Kidney (tissue), 14 donors: ENCODE measurements around the gene DCTN5. TPM values are rescaled to one million over a fixed set of nuclear protein-coding genes. Genes with fewer than 3 reads are reported as not detected.

Experiments
- DNase-seq, 5 donors: peaks; one replicate each; pipeline ENCODE4 v3.0.0-alpha.2; 2013 to 2020
- FAIRE-seq: peaks from 2 replicates; lab custom pipeline; 2012; peaks lifted over from hg19 to GRCh38; lab: Jason Lieb, UNC
- H3K27ac ChIP-seq, 2 donors: one replicate each; pipeline ENCODE4 v1.7.0; 2013; ENCODE audit warnings: low read depth in 2 of 2, low read length in 2 of 2, inconsistent platforms in 1 of 2
- H3K27me3 ChIP-seq: one replicate; pipeline ENCODE4 v1.7.1; 2013; ENCODE audit warnings: low read length, inconsistent platforms; ENCODE audit not compliant: control insufficient read depth, insufficient read depth
- H3K36me3 ChIP-seq, 3 donors: one replicate each; pipeline versions ENCODE4 v1.7.0 to v1.7.1; 2013; ENCODE audit warnings: low read length in 3 of 3, control low read depth in 1 of 3, inconsistent platforms in 1 of 3; ENCODE audit not compliant: insufficient read depth in 3 of 3, control insufficient read depth in 2 of 3
- H3K4me1 ChIP-seq, 3 donors: one replicate each; pipeline versions ENCODE4 v1.7.0 to v1.7.1; 2013; ENCODE audit warnings: low read length in 3 of 3, inconsistent platforms in 1 of 3, low read depth in 1 of 3; ENCODE audit not compliant: control insufficient read depth in 2 of 3, insufficient read depth in 2 of 3
- H3K4me3 ChIP-seq, 3 donors: one replicate each; pipeline versions ENCODE4 v1.7.0 to v1.8.1; 2013; ENCODE audit warnings: low read length in 3 of 3, control low read depth in 1 of 3, inconsistent platforms in 1 of 3
- H3K9ac ChIP-seq, 3 donors: one replicate each; pipeline versions ENCODE4 v1.7.0 to v1.7.1; 2013; ENCODE audit warnings: low read length in 3 of 3, control low read depth in 1 of 3, inconsistent platforms in 1 of 3
- H3K9me3 ChIP-seq, 3 donors: one replicate each; pipeline versions ENCODE4 v1.7.0 to v1.7.1; 2013; ENCODE audit warnings: low read length in 3 of 3, control low read depth in 1 of 3, inconsistent platforms in 1 of 3; ENCODE audit not compliant: control insufficient read depth in 2 of 3, insufficient read depth in 1 of 3
- intact Hi-C: fragments of 100-400 bp; cut with DNase I; formaldehyde crosslinking; loops from one replicate; pipeline ENCODE4 v1.11.1; 2022
- polyA plus RNA-seq: library from polyadenylated mRNA; stranded (reverse); fragments of 350-450 nt; fragmentation: Illumina TruSeq; extraction: RNeasy Lipid Tissue Mini Kit (QIAGEN cat#74804); gene quantifications from one replicate; pipeline ENCODE4 v1.2.3, GENCODE V29; 2014; ENCODE audit warnings: low read depth, low replicate concordance; ENCODE audit not compliant: insufficient read depth
- total RNA-seq: library from RNA; stranded (reverse); fragmentation: NEBNext Ultra II Directional; extraction: Animal tissue kit (Norgen Biotek cat#: 25700); gene quantifications from one replicate; pipeline ENCODE4 v1.2.1, GENCODE V29; 2021
- TF ChIP-seq, protein P1 (sequence below): IDR thresholded peaks from 3 replicates; pipeline ENCODE4 v1.5.1; 2012; ENCODE audit warnings: mild to moderate bottlenecking, moderate library complexity, borderline replicate concordance; ENCODE audit not compliant: insufficient read depth; ENCODE audit errors: extremely low read depth
- donor health status: control.
- donor health status: control.
- donor health status: control.
- donor health status: control.
- donor health status: control.
- donor health status: DM: yes; HTN: yes; CAD: no.
- donor health status: Normal renal cell carcinoma (clear cell type).

Gene DCTN5
- total and polyA plus RNA-seq, 2 donors from 2014 or later = 36.5 to 60.5 TPM

DNA sequence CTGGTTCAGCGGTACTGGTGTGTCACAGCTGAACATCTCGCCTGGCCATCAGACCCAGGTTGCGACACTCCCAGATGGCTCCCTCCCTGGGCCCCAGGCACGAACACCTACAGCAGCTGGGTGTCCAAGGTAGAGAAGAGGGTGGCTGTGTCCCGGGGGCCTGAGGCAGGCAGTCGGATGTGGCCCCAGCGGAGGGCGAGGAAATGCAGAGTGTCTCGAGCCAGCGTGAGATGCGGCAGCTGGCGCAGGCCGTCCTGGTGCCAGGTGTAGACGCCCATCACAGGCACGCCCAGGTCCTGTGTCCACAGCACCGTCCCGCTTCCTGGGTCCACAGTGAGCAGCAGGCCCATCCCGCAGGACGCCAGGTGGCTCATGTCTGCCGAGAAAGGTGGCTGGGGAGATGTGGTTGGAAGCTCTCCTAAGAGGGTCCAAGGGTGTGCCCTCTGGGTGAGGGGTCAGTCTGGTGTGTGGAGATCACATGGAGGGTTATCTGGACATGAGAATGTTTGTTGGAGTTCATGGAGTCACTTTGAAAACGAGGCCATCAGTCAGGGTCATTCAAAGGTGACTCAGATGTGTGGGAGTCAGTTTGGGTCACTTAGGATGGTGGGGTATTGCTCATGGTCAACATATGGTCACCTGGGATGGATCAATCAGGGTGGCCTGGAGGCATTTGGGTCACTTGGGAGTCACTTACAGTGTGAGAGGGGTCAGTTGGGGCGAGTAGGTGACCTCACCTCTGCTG, 63.7 kb downstream of the DCTN5 start:
- Histone ChIP-seq H3K4me3 (no peak overlapping the region), H3K27me3 (no peaks in the 10 kb centered on the region), H3K9me3 (peaks cover 0 to 6% (median 5%) of the 10 kb centered on the region in 3 donors), H3K9ac (no peak overlapping the region), H3K36me3 (no peaks in the 10 kb centered on the region), H3K4me1 (no peaks in the 10 kb centered on the region), H3K27ac (no peak overlapping the region)
- no peak for DNase-seq
- TF ChIP-seq, protein P1, sequence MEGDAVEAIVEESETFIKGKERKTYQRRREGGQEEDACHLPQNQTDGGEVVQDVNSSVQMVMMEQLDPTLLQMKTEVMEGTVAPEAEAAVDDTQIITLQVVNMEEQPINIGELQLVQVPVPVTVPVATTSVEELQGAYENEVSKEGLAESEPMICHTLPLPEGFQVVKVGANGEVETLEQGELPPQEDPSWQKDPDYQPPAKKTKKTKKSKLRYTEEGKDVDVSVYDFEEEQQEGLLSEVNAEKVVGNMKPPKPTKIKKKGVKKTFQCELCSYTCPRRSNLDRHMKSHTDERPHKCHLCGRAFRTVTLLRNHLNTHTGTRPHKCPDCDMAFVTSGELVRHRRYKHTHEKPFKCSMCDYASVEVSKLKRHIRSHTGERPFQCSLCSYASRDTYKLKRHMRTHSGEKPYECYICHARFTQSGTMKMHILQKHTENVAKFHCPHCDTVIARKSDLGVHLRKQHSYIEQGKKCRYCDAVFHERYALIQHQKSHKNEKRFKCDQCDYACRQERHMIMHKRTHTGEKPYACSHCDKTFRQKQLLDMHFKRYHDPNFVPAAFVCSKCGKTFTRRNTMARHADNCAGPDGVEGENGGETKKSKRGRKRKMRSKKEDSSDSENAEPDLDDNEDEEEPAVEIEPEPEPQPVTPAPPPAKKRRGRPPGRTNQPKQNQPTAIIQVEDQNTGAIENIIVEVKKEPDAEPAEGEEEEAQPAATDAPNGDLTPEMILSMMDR = no peak
- intact Hi-C loops = no loop called here
- no peak for FAIRE-seq

- no peak overlapping the region for H3K9ac ChIP-seq
- H3K27ac ChIP-seq = no peak overlapping the region
- TF ChIP-seq, protein P1 = no peak
- no peak for DNase-seq
- H3K36me3 ChIP-seq = no peaks in the 10 kb centered on the region
- H3K4me3 ChIP-seq = no peak overlapping the region
- H3K4me1 ChIP-seq = no peaks in the 10 kb centered on the region
- intact Hi-C loops = no loop called here
- peaks cover 0 to 9% (median 5%) of the 10 kb centered on the region in 3 donors for H3K9me3 ChIP-seq
- H3K27me3 ChIP-seq = no peaks in the 10 kb centered on the region
- no peak for FAIRE-seq
These were observed 64.2 kb downstream of the DCTN5 start for GRCh38 chr16:23705517-23705902.

DNA sequence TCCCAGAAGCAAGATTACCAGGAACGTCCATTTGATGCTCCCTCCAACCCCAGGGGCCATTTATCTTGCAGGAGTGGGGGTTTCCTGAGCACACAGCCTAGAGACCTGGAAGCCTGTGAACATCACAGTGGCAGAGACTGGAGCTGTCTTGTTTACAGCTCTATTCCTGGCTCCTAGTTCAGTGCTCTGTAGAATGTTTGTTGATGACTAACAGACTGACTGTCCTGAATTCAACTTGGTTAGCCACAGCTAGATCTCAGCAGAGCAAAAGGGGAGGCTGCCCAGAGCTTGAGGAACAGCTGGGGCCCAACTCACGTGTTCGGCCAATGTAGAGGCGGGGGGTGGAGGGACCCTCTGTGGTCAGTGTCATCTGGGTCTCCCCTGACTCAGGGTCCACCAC, 65.2 kb downstream of the DCTN5 start:
- intact Hi-C loops = no loop called here

More for the DNA sequence above, 65.2 kb downstream of the DCTN5 start:
- Histone ChIP-seq H3K4me1 (no peaks in the 10 kb centered on the region), H3K4me3 (no peak overlapping the region), H3K27me3 (no peaks in the 10 kb centered on the region), H3K9ac (no peak overlapping the region), H3K27ac (no peak overlapping the region), H3K9me3 (peaks cover 0 to 9% (median 5%) of the 10 kb centered on the region in 3 donors), H3K36me3 (no peaks in the 10 kb centered on the region)
- TF ChIP-seq, protein P1 = no peak
- DNase-seq (no peak), FAIRE-seq (no peak)
